K562 (cell line): Measurements from ENCODE around the gene CEP43. TPM values are rescaled to one million over a fixed set of nuclear protein-coding genes. Genes with fewer than 3 reads are reported as not detected.

ENCODE experiments used
- BRCA1 ChIP-seq, 2 experiments: fragments of 450-650 bp in 1 of 2; sonication (generic) in 1 of 2; formaldehyde crosslinking in 1 of 2; IDR thresholded peaks; 2 replicates each; pipeline versions ENCODE4 v1.5.0 to v1.6.1; 2017 to 2020; ENCODE audit warnings: mild to moderate bottlenecking in 1 of 2, missing genetic modification reagents in 1 of 2
- CLOCK ChIP-seq: fragments of 250-450 bp; sonication (Bioruptor Pico); IDR thresholded peaks from 2 replicates; pipeline ENCODE4 v1.4.0; 2020; ENCODE audit warnings: mild to moderate bottlenecking, moderate library complexity, borderline replicate concordance
- E2F5 ChIP-seq: sonication (generic); formaldehyde crosslinking; IDR thresholded peaks from 2 replicates; pipeline ENCODE4 v1.8.0; 2022; ENCODE audit warnings: mild to moderate bottlenecking, missing genetic modification reagents
- JUNB ChIP-seq: fragments of 450-650 bp; formaldehyde crosslinking; conservative IDR thresholded peaks from 2 replicates; pipeline ENCODE4 v1.4.0; 2020; ENCODE audit warnings: mild to moderate bottlenecking
- PHTF2 ChIP-seq: fragments of 250-450 bp; sonication (Bioruptor Pico); IDR thresholded peaks from 2 replicates; pipeline ENCODE4 v1.5.0; 2021; ENCODE audit warnings: mild to moderate bottlenecking
- PURB ChIP-seq: sonication (generic); formaldehyde crosslinking; IDR thresholded peaks from 2 replicates; pipeline ENCODE4 v1.9.0; 2021; ENCODE audit warnings: low read depth, mild to moderate bottlenecking, missing genetic modification reagents
- RBFOX2 ChIP-seq: fragments of 200-400 bp; formaldehyde crosslinking; IDR thresholded peaks from 2 replicates; pipeline ENCODE4 v1.6.1; 2017; ENCODE audit warnings: low read depth, mild to moderate bottlenecking, low read length, moderate library complexity
- RBM39 ChIP-seq: fragments of 200-400 bp; formaldehyde crosslinking; optimal IDR thresholded peaks from 2 replicates; pipeline ENCODE3; 2018; ENCODE audit warnings: low read depth, low read length
- SAFB ChIP-seq: fragments of 200-400 bp; formaldehyde crosslinking; IDR thresholded peaks from 2 replicates; pipeline ENCODE4 v1.6.1; 2017; ENCODE audit warnings: low read depth, low read length, borderline replicate concordance
- SMARCA5 ChIP-seq: fragments of 450-650 bp; IDR thresholded peaks from 2 replicates; pipeline ENCODE4 v1.6.1; 2016
- ZNF232 ChIP-seq: sonication (generic); formaldehyde crosslinking; IDR thresholded peaks from 2 replicates; pipeline ENCODE4 v1.8.0; 2022; ENCODE audit warnings: mild to moderate bottlenecking, missing genetic modification reagents
- polyA plus RNA-seq, 8 experiments: library from polyadenylated mRNA; depleted of rRNA in 4 of 8; stranded (reverse) in 5 of 8; unstranded in 3 of 8; fragments of >200 nt; fragmentation: Nextera tagmentation in 2 of 8; fragmentation: Illumina TruSeq in 1 of 8; extraction: Ambion mirVana in 2 of 8; extraction: Trizol in 1 of 8; gene quantifications; 2 replicates each; pipeline versions ENCODE4 v1.2.1 to v1.2.3, GENCODE V29; 2011 to 2014; ENCODE audit warnings: inconsistent platforms in 1 of 8, missing spikeins in 1 of 8
- total RNA-seq, 7 experiments: library from RNA; depleted of rRNA in 6 of 7; stranded (reverse); fragments of >200 nt in 6 of 7; fragmentation: Illumina TruSeq in 2 of 7; extraction: Trizol in 2 of 7; gene quantifications; 2 replicates each; pipeline versions ENCODE4 v1.2.1 to v1.2.3, GENCODE V29; 2011 to 2021; ENCODE audit warnings: low replicate concordance in 1 of 7
- TF ChIP-seq, protein P1 (sequence below), 2 experiments: fragments of 450-650 bp in 1 of 2; sonication (generic) in 1 of 2; formaldehyde crosslinking in 1 of 2; IDR thresholded peaks; 2 replicates each; pipeline versions ENCODE4 v1.7.1 to v1.9.0; 2016 to 2022; ENCODE audit warnings: inconsistent platforms in 1 of 2, mild to moderate bottlenecking in 1 of 2, missing genetic modification reagents in 1 of 2
- TF ChIP-seq, protein P2 (sequence below): fragments of 250-450 bp; sonication (Bioruptor Pico); IDR thresholded peaks from 2 replicates; pipeline ENCODE4 v1.6.1; 2021; ENCODE audit warnings: mild to moderate bottlenecking

The CEP43 gene
- total and polyA plus RNA-seq, 9 of the 15 experiments (the other 6 are each of a cell fraction or from before 2014, with no cell fraction given), result 15.2 to 55.7 (median 47.4) TPM

DNA sequence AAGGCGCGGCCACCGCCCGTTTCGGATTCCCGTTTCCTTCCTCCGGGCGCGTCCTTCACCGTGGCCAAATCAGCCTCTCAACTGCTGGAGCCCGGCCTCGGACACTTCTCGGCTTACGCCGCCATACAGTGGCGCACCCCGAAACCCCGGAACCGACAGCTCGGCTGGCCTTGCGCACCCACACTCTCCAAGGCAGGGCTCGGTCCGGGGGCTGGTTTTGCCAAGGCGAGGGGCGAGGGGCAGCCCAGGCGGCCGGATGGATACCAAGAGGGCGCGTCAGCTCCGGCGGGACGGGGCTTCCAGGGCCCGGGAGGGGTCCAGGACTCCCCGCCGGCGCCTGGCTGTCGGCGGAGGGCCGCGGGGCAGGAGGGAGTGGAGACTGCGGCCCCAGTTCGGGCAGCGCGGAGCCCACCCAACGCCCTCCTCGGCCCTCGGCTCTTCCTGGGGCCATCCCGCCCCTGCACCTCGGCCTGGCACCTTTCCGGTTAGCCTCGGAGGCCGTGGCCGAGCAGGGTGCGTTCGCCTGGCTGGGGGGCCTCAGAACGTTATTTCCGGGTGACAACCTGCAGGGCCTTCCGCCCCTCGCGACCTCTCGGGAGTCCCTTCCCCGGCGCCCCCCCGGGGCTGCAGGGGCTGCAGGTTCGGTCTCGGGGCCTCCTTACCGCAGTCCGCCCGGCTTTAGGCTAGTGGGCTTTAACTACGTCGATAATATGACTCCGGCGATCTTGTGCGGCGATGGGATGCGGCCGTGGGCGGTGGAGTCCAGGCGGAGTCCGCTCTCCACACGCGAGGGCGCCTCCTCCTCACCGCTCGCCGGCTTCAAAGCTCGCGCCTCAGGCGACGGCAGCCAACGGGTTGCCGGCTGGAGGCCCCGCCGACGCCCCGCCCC, 697 bp upstream of the CEP43 start (continued):
- TF ChIP-seq, protein P1, sequence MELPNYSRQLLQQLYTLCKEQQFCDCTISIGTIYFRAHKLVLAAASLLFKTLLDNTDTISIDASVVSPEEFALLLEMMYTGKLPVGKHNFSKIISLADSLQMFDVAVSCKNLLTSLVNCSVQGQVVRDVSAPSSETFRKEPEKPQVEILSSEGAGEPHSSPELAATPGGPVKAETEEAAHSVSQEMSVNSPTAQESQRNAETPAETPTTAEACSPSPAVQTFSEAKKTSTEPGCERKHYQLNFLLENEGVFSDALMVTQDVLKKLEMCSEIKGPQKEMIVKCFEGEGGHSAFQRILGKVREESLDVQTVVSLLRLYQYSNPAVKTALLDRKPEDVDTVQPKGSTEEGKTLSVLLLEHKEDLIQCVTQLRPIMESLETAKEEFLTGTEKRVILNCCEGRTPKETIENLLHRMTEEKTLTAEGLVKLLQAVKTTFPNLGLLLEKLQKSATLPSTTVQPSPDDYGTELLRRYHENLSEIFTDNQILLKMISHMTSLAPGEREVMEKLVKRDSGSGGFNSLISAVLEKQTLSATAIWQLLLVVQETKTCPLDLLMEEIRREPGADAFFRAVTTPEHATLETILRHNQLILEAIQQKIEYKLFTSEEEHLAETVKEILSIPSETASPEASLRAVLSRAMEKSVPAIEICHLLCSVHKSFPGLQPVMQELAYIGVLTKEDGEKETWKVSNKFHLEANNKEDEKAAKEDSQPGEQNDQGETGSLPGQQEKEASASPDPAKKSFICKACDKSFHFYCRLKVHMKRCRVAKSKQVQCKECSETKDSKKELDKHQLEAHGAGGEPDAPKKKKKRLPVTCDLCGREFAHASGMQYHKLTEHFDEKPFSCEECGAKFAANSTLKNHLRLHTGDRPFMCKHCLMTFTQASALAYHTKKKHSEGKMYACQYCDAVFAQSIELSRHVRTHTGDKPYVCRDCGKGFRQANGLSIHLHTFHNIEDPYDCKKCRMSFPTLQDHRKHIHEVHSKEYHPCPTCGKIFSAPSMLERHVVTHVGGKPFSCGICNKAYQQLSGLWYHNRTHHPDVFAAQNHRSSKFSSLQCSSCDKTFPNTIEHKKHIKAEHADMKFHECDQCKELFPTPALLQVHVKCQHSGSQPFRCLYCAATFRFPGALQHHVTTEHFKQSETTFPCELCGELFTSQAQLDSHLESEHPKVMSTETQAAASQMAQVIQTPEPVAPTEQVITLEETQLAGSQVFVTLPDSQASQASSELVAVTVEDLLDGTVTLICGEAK (IDR thresholded peaks at IDR 0.05), result 0 out of 2 replicates have a peak, but pooled peaks have one; percentile 57
- TF ChIP-seq, protein P1 (CRISPR knock-in tag; IDR thresholded peaks at IDR 0.05), result no peak
- TF ChIP-seq ZNF232 (CRISPR knock-in tag) (peak; percentile 72; the same call in 1 of the 2 replicates), PURB (CRISPR knock-in tag) (no peak), SMARCA5 (no peak), PHTF2 (no peak), CLOCK (no peak), RBM39 (no peak), RBFOX2 (peak; percentile 85), SAFB (0 out of 2 replicates have a peak, but pooled peaks have one; percentile 9), BRCA1 (IDR thresholded peaks at IDR 0.05) (no peak), BRCA1 (CRISPR knock-in tag; IDR thresholded peaks at IDR 0.05) (0 out of 2 replicates have a peak, but pooled peaks have one; percentile 38), E2F5 (CRISPR knock-in tag) (peak; percentile 56), JUNB (CRISPR knock-in tag) (no peak)
- TF ChIP-seq, protein P2, sequence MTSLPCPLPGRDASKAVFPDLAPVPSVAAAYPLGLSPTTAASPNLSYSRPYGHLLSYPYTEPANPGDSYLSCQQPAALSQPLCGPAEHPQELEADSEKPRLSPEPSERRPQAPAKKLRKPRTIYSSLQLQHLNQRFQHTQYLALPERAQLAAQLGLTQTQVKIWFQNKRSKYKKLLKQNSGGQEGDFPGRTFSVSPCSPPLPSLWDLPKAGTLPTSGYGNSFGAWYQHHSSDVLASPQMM (CRISPR knock-in tag), result no peak
